Measurements from ENCODE around the gene BLOC1S1.

- TF ChIP-seq, protein P1, sequence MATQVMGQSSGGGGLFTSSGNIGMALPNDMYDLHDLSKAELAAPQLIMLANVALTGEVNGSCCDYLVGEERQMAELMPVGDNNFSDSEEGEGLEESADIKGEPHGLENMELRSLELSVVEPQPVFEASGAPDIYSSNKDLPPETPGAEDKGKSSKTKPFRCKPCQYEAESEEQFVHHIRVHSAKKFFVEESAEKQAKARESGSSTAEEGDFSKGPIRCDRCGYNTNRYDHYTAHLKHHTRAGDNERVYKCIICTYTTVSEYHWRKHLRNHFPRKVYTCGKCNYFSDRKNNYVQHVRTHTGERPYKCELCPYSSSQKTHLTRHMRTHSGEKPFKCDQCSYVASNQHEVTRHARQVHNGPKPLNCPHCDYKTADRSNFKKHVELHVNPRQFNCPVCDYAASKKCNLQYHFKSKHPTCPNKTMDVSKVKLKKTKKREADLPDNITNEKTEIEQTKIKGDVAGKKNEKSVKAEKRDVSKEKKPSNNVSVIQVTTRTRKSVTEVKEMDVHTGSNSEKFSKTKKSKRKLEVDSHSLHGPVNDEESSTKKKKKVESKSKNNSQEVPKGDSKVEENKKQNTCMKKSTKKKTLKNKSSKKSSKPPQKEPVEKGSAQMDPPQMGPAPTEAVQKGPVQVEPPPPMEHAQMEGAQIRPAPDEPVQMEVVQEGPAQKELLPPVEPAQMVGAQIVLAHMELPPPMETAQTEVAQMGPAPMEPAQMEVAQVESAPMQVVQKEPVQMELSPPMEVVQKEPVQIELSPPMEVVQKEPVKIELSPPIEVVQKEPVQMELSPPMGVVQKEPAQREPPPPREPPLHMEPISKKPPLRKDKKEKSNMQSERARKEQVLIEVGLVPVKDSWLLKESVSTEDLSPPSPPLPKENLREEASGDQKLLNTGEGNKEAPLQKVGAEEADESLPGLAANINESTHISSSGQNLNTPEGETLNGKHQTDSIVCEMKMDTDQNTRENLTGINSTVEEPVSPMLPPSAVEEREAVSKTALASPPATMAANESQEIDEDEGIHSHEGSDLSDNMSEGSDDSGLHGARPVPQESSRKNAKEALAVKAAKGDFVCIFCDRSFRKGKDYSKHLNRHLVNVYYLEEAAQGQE (IDR thresholded peaks at IDR 0.05; ENCODE audit: insufficient read depth in 1 of 2, low read depth in 2 of 2, low read length in 1 of 2), result no peak
- TF ChIP-seq POLR2AphosphoS5 (IDR thresholded peaks at IDR 0.05; ENCODE audit: low read depth, low read length), result no peak
These were observed 3.9 kb upstream of the BLOC1S1 start for GRCh38 chr12:55711786-55712553.

Measured in Panc1 (cell line).